Measurements from ENCODE around the gene DENND4A.
A peak's percentile ranks its signal among the peaks of the same experiment; 100 is the strongest.

Gene DENND4A

DNA sequence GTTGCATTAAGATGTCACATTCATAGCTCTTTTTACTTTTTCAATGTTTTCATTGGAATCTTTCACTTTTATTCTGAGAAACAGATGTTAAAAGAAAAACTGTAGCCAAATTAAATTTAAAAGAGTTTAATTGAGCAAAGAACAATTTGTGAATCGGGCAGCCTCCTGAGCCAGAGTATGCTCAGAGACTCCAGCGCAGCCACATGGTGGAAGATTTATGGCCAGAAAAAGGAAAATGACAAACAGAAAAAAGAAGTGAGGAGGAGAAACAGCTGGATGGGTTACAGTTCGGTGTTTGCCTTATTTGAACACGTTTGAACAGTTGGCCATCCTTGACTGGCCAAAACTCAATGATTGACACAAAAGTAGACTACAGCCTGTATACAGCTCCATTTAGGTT is 43.4 kb upstream of the DENND4A start:
- TF ChIP-seq, protein P1, sequence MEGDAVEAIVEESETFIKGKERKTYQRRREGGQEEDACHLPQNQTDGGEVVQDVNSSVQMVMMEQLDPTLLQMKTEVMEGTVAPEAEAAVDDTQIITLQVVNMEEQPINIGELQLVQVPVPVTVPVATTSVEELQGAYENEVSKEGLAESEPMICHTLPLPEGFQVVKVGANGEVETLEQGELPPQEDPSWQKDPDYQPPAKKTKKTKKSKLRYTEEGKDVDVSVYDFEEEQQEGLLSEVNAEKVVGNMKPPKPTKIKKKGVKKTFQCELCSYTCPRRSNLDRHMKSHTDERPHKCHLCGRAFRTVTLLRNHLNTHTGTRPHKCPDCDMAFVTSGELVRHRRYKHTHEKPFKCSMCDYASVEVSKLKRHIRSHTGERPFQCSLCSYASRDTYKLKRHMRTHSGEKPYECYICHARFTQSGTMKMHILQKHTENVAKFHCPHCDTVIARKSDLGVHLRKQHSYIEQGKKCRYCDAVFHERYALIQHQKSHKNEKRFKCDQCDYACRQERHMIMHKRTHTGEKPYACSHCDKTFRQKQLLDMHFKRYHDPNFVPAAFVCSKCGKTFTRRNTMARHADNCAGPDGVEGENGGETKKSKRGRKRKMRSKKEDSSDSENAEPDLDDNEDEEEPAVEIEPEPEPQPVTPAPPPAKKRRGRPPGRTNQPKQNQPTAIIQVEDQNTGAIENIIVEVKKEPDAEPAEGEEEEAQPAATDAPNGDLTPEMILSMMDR (IDR thresholded peaks at IDR 0.05; ENCODE audit: insufficient read depth, low read depth, low read length, missing control alignments): no peak
- DNase-seq (ENCODE audit: low read depth): no peak
- no peak overlapping the region for H3K4me3 ChIP-seq (ENCODE audit: low read depth, low read length)

DNA sequence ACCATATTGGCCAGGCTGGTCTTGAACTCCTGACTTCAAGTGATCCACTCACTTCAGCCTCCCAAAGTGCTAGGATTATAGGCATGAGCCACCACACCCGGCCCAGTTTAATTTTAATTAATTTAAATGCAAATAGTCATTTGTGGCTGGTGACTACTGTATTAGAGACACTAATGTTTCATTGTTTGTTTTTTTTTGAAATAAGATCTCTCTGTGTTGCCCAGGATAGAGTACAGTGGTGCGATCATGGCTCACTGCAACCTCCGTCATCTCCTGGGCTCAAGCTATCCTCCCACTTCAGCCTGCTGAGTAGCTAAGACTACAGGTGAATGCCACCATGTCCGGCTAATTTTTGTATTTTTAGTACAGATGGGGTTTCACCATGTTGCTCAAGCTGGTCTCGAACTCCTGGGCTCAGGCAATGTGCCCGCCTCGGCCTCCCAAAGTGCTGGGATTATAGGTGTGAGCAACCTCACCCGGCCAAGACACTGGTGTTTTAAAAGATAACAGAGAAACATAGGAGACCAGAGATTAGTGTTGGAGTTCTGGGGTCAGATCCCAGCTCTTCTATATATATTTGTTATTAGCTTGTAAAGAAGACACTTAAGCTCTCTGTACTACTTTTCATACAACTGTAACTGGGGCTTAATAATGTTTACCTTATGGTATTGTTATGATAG is 42.6 kb upstream of the DENND4A start:
- DNase-seq (ENCODE audit: low read depth): no peak
- TF ChIP-seq, protein P1 (IDR thresholded peaks at IDR 0.05; ENCODE audit: insufficient read depth, low read depth, low read length, missing control alignments): no peak
- H3K4me3 ChIP-seq (ENCODE audit: low read depth, low read length): no peak overlapping the region

DNA sequence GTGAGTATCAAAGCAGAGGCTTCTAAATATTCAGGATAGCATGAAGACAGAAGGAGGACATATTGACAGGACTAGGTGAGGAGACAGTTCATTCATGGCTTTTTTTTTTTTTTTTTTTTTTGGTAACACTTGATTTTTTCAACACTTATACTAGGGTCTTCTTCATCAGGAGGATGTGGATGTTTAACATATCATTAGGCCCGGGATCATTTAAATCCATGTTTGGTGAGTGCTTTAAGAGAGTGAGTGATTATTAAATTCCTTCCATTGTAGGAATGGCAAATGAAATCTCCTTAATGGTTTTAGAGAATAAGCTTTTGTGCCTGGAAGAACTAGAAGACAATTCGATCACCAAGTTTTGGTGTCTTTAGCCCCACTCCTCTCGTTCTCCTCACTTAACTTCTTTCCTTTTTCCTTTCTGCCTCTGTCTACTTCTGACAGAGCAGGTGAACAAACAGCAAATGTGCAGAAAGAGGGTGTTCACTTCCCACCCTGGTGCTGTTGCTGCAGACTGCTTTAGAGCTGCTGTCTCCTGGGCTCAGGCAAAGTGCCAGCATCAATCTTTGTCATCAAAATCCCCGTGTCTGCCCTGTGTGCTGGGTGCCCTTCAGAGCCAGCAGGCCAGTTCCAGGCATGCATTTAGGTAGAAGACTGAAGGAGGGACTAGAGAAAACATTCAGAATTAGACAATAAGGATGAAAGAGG is 41.6 kb upstream of the DENND4A start:
- TF ChIP-seq, protein P1 (IDR thresholded peaks at IDR 0.05; ENCODE audit: insufficient read depth, low read depth, low read length, missing control alignments): no peak

DNA sequence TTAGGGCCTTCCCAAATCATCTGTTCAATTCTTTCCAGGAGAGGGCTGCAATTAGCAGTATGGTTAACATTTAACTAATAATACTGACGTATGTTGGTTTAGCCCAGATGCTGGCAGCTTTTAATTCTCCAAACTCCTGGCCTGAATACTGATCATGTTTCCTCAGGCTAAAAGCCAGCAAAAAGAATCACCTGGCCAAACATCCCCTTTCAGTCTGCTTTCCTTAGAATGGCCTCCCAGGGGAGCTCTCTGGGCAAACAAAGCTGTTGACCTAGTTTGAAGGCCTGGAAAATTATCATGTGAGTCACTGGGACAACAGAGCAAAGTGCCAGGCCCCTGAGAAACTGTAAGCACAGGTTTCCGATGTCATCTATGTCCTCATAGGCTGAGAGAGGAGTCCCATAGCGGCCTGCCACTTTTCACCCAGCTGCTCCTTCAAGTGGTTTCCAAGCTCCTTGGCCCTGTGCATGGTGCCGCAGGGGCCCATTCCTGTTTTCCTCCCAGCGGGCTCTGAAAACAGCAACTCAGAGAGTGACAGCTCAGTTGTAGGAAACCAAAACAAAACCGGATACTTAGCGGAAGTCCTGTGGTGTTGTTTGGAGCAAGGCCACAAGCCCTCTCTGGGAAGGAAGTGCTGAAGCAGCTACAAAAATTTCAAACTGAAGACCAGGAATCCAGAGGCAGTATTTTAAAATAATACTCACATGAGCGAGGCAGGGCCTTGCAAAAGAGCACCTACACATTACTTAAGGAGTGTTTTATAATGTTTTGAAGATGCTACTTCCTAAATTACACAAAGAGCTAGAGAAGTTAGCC is 40.7 kb upstream of the DENND4A start:
- TF ChIP-seq, protein P1 (IDR thresholded peaks at IDR 0.05; ENCODE audit: insufficient read depth, low read depth, low read length, missing control alignments): no peak
- DNase-seq (ENCODE audit: low read depth): peak; percentile 71
- peak overlapping the region; percentile 12; the same call in 1 of the 2 replicates for H3K4me3 ChIP-seq (ENCODE audit: low read depth, low read length)

More for the DNA sequence above, 41.6 kb upstream of the DENND4A start:
- peak; percentile 67 for DNase-seq (ENCODE audit: low read depth)
- no peak overlapping the region for H3K4me3 ChIP-seq (ENCODE audit: low read depth, low read length)

DNA sequence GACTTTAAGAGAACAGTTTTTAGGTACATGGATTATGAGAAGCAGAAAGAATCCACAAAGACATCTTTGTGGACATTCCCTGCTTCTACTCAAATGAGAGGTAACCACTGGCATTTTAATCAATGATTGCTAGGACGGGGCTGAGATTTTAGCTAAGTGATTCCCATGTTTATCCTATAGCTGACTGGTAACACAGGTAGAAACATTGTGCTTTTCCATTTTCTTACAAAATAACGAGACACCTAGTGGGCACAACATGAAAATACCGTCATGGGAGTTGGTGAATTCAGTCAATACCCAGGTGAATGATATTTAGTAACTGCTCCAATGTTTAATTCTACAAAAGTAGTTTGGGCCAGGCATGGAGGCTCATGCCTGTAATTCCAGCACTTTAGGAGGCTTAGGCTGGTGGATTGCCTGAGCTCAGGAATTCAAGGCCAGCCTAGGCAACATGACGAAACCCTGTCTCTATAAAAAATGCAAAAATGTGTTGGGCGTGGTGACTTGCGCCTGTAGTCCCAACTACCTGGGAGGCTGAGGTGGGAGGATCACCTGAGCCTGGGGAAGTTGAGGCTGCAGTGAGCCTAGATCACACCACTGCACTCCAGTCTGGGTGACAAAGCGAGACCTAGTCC is 37.2 kb upstream of the DENND4A start:
- no peak overlapping the region for H3K4me3 ChIP-seq (ENCODE audit: low read depth, low read length)
- TF ChIP-seq, protein P1 (IDR thresholded peaks at IDR 0.05; ENCODE audit: insufficient read depth, low read depth, low read length, missing control alignments): peak; percentile 38
- DNase-seq (ENCODE audit: low read depth): peak; percentile 61

DNA sequence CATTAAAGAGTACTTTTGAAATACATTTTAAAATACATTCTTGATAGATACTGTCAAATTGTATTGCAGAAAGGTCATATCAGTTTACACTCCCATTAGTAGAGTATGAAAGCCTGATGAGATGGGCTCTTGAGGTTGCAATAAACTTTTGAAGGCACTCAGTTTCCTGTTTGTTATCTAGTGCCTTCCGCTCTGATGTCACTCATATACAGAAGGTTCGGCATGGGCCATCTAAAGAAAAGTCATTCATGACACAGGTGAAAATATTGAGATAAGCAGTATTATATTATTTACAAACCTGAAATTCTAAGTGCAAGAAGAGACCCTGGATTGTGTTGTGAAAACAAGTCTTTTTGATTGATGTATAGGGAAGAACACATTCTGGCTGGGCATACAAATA is 36.5 kb upstream of the DENND4A start:
- DNase-seq (ENCODE audit: low read depth): no peak
- TF ChIP-seq, protein P1 (IDR thresholded peaks at IDR 0.05; ENCODE audit: insufficient read depth, low read depth, low read length, missing control alignments): no peak
- no peak overlapping the region for H3K4me3 ChIP-seq (ENCODE audit: low read depth, low read length)
